GM15510 (cell line): ENCODE results near the gene FLT1.

ENCODE experiments used
- POLR2A ChIP-seq: IDR thresholded peaks from 3 replicates; pipeline ENCODE4 v1.6.1; 2011; ENCODE audit warnings: borderline replicate concordance; ENCODE audit not compliant: insufficient read length; ENCODE audit errors: extremely low read depth

The FLT1 gene

GRCh38 chr13:28356561-28357021 lies 138.3 kb downstream of the FLT1 start:
- TF ChIP-seq POLR2A, result no peak

GRCh38 chr13:28355822-28356371 lies 139.0 kb downstream of the FLT1 start:
- no peak for TF ChIP-seq POLR2A

GRCh38 chr13:28355046-28355821 lies 139.7 kb downstream of the FLT1 start:
- TF ChIP-seq POLR2A, result no peak

GRCh38 chr13:28353679-28354078 lies 141.2 kb downstream of the FLT1 start:
- TF ChIP-seq POLR2A, result no peak

GRCh38 chr13:28349907-28350654 lies 144.8 kb downstream of the FLT1 start:
- TF ChIP-seq POLR2A, result no peak

GRCh38 chr13:28349371-28349770 lies 145.6 kb downstream of the FLT1 start:
- no peak for TF ChIP-seq POLR2A

- TF ChIP-seq POLR2A, result no peak
These were observed 147.2 kb downstream of the FLT1 start for GRCh38 chr13:28347456-28348371.

GRCh38 chr13:28346154-28346553 lies 148.8 kb downstream of the FLT1 start:
- TF ChIP-seq POLR2A, result no peak

- TF ChIP-seq POLR2A, result no peak
These were observed 150.8 kb downstream of the FLT1 start for GRCh38 chr13:28344163-28344562.

GRCh38 chr13:28342251-28342650 lies 152.7 kb downstream of the FLT1 start:
- TF ChIP-seq POLR2A, result no peak

GRCh38 chr13:28340272-28340793 lies 154.6 kb downstream of the FLT1 start:
- TF ChIP-seq POLR2A, result no peak

- TF ChIP-seq POLR2A, result no peak
These were observed 155.5 kb downstream of the FLT1 start for GRCh38 chr13:28339419-28339818.

- no peak for TF ChIP-seq POLR2A
These were observed 156.2 kb downstream of the FLT1 start for GRCh38 chr13:28338742-28339141.

GRCh38 chr13:28338006-28338574 lies 156.8 kb downstream of the FLT1 start:
- TF ChIP-seq POLR2A, result no peak

GRCh38 chr13:28337166-28338005 lies 157.5 kb downstream of the FLT1 start:
- TF ChIP-seq POLR2A, result no peak
